EL (cell line): Measurements from ENCODE around the gene ZFYVE28.
"Not testable (repeated sequence)": the region's sequence is repeated elsewhere in the genome, so short reads cannot be mapped to it uniquely, and the experiment has no call there.

Experiments used
- DNase-seq: peaks from one replicate; pipeline ENCODE4 v3.0.0-alpha.2; 2016

ZFYVE28 gene

GRCh38 chr4:2445571-2445970 lies 27.1 kb upstream of the ZFYVE28 start:
- no peak for DNase-seq

DNA sequence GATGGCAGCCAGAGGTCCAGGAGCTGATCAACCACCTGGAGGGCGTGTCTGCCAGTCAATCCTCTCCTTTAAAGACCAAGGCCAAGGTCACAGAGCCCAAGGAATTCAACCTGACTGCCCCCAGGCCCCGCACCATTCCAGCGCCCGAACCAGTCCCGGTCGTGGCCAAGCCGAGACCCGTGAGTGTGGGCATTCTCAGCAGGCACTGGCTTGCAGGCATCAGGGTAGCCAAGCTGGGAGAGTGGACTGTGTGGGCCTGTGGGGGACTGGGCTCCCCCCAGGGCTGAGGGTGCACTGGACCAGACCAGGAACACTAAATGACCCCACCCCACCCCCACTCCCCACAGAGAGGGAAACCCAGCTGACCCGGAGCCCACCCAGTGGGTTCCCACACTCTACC lies 26.7 kb upstream of the ZFYVE28 start:
- DNase-seq = no peak

- DNase-seq = no peak
Measured at GRCh38 chr4:2443956-2444740, 25.7 kb upstream of the ZFYVE28 start.

GRCh38 chr4:2443061-2443730 lies 24.8 kb upstream of the ZFYVE28 start:
- no peak for DNase-seq

DNA sequence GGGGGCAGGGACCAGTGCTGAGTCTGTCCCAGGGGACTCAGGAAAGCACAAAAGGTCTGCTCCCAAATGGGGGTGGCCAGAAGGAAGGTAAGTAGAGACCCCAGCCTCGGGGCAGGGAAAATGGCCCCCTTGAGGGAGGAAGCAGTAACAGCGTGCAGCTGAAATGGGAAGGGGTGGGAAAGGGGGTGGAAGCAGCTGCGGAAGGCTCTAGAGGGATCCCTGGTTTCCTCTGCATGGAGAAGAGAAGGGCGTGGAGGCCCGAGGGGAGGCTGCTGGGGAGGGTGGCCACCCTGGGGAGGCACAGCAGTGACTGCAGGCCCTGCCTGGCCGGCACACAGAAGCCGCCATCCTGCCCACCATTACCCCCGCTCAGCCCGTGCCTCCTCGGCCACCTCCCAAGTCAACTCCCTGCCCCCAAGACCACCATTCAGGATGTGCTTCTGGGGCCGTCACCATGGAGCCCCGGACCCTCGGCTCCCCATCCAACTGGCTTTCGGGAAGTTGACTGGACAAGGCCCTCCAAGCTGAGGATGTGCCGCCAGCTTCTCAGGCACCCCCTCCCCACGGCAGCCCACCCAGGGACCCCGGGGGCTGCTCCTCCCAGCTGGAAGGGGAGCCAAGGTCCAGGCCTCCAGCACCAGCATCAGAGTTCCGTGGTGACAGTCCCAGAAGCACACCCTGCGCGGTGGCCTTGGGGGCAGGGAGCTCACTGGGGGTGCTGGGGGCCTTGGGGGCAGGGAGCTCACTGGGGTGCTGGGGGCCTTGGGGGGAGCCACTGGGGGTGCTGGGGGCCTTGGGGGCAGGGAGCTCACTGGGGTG lies 23.9 kb upstream of the ZFYVE28 start:
- no peak for DNase-seq

DNA sequence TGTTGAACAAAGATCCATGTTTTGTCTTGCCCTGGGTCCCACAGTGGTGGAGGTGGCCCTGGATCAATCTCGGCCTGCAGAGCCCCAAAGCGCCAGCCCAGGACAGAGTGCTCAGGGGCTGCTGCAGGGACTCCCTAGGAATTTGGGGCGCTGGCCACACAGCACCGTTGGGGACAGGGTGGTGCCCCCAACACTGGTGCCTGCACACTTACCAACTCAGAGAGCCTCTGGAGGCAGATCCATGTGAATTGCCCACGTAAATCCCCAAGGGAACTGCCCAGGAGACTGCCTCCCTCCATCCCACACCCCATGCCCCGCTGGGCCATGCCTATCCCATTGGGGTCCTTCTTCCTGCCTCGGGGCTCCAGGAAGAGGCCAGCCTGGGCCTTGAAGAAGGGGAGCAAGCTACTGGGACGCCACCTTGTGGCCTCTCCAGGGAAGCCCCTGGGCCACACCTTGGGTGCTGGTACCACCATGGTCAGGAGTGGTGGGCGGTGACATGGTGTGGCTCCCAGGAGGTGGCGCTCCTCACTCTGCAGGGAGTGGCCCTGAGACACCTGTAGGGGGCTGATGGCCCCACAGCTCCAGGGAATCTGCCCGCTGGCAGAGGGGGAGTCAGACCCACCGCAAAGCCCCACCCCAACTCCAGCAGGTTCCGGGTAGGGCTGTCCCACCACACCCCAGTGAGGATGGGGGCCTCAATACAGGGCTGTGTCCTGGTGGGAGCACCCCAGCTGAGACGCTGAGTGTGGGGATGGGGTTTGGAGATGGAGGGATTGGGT lies 23.1 kb upstream of the ZFYVE28 start:
- DNase-seq = peak; percentile 69

DNA sequence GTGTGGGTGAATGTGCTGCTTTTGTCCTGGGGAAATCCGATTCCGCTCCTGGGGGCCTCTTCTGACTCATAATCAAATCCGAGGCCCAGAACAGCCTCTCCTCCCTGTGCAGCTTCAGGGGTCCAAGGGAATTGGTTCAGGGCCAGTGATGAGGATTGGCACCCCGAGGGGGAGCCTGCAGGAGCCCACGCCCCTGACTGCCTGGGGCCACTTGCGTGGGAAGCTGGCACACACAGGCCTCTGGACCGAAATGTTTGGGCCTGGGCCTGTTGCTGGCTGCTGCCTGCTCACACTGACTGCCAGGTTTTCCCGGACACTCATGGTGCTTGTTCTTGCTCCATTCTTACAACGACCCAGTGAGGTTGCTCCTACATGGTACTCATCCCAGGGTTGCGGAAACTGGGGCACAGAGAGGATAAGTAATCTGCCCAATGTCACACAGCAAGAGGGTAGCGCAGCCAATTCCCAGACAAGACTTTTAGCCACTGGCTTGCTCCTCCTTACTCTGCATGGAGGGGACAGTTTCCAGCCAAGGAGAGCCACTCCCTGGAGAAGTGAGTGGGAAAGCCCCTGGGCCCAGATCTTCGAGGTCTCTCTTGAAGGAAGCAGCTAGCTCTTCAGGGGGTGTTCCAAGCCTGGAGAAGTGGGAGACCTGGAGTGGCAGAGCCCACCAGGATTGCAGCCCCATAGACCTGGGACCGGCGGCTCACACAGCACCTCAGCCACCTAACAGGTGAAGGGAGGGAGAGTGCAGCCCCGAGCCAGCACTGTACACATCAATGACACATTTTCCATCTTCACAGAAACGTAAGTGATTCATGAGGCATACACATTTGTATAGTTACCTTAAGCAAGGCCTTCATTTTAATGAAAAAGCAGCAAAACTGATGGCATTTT lies 20.6 kb upstream of the ZFYVE28 start:
- DNase-seq = no peak

- DNase-seq = no peak
Measured at GRCh38 chr4:2437475-2438215, 19.2 kb upstream of the ZFYVE28 start.

DNA sequence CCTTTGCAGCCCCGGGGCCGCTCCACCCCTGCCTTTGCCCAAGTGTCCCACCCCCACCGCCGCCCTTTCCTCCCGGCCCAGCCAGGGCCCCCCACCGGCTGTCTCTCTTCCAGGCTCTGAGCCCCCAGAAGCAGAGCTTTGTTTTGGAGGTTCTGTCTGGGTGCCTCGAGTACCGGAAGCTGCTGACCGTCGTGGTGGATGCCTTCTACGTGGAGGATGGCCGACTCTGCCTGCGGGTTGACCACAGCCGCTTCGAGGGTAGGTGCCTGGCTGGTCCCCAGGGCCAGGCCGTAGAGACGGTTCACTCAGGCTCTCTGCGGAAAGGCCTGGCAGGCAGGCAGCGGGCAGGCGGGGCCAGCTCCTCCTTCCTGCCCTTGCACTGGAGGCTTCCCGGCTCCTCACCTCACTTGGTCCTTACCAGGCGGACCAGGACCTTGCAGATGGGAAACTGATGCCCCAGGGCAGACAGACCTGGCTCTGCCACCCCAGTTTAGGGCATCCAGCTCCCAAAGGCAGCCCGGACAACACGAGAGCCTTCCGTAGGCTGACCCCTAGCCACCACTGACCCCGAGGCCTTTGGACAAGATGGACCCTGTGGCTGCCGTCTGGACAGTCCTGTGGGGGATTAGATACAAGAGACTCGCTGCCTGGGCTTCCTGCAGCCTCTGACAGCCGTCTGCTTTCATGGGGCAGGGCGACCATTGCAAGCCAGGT lies 18.5 kb upstream of the ZFYVE28 start:
- DNase-seq = no peak

GRCh38 chr4:2436301-2436700 lies 17.9 kb upstream of the ZFYVE28 start:
- no peak for DNase-seq

DNA sequence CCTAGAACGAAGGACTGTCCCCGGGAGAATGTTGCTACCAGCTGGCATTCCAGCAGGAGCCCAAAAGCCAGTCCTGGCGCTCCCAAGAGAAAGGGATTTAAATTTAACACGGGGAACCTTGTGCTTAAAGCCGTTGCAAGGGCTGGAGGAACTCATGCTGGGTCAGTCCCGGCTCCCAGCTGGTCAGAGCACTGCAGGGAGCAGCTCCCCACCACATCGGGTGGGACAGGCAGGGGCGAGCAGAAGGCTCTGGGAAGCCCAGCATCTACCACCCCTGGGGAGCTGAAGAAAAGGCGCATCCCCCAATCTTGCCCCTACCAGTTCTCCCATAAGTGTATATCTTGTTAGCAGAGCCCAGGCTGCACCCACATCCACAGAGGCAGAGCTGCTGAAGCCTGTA lies 16.0 kb upstream of the ZFYVE28 start:
- DNase-seq = no peak

DNA sequence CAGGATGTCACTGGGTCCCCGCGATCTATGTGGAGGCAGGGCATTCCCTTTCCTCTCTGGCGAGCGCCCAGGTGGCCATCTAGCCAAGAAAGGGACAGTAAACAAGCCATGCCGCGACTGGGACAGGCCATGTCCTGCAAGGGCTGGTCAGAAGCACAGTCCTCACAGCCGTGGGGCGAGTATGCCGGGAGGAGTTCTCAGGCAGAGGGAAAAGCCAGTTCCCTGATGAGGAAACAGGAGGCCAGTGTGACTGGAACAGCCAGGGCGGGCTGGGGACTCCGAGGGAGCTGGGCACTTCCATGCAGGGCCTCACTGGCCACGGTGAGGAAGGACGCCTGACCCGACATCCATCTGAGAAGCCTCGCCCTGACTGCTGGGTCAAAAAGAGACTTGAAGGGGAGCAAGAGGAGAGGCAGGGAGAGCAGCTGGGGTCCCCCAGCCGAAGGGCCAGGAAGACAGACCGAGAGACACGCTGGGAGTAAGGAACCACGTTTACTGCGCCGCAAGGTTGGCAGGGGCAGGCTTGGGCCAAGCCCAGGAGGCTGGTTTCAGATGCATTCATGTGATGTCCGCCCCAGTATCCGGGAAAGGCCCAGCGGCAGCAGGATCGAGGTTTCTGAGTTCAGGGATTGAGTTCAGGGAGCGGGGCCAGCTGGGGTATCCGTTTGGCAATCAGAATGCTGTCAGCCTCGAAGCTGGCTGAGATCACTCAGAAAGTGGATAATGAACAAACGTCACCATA lies 15.3 kb upstream of the ZFYVE28 start:
- DNase-seq = no peak

- DNase-seq = peak; percentile 82
Measured at GRCh38 chr4:2432991-2433530, 14.6 kb upstream of the ZFYVE28 start.

DNA sequence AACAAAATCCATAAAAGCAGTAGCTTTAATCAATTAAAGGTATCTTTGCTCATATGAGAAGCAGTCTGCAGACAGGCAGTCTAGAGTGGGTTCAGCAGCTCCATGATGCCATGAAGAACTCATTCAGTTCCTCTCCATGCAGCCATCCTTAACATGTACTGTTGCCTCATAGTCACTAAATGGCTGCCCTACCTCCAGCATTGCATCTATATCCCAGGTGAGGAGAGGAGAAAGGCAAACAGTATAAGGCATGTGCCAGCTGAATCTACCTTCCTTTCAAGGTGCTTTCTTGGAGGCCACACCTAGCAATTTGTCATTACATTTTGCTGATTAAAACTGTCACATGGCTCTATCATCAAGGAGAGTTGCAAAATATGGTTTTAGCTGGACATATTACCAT lies 13.6 kb upstream of the ZFYVE28 start:
- no peak for DNase-seq

DNA sequence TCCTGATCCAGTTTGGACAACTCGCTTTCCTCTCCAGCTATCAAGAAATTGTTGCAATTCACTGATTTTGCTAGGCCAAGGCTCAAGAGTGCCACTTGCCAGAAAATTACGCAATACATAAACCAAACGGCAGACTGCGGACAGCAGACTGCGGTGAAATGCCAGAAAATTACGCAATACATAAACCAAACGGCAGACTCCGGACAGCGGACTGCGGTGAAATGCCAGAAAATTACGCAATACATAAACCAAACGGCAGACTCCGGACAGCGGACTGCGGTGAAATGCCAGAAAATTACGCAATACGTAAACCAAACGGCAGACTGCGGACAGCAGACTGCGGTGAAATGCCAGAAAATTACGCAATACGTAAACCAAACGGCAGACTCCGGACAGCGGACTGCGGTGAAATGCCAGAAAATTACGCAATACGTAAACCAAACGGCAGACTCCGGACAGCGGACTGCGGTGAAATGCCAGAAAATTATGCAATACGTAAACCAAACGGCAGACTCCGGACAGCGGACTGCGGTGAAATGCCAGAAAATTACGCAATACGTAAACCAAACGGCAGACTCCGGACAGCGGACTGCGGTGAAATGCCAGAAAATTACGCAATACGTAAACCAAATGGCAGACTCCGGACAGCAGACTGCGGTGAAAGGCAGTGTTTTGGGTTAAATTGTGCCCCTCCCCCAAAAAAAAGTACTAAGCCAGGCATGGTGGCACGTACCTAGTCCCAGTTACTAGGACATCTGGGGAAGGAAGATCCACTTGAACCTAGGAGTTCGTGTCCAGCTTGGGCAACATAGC lies 11.7 kb upstream of the ZFYVE28 start:
- DNase-seq = not testable (repeated sequence)

- no peak for DNase-seq
Measured at GRCh38 chr4:2428496-2429213, 10.2 kb upstream of the ZFYVE28 start.
